K562 (cell line): ENCODE measurements around the gene CCDC78. TPM values are rescaled to one million over a fixed set of nuclear protein-coding genes. Genes with fewer than 3 reads are reported as not detected.

Experiments used
- ATF2 ChIP-seq: sonication (generic); formaldehyde crosslinking; IDR thresholded peaks from 2 replicates; pipeline ENCODE4 v1.8.1; 2022; ENCODE audit warnings: missing genetic modification reagents
- DMBX1 ChIP-seq: fragments of 250-450 bp; sonication (Bioruptor Pico); IDR thresholded peaks from 2 replicates; pipeline ENCODE4 v1.8.0; 2022; ENCODE audit warnings: inconsistent platforms, mild to moderate bottlenecking, moderate library complexity, borderline replicate concordance
- E2F4 ChIP-seq: sonication (generic); formaldehyde crosslinking; IDR thresholded peaks from 2 replicates; pipeline ENCODE4 v1.8.0; 2022; ENCODE audit warnings: mild to moderate bottlenecking, low read depth, missing genetic modification reagents
- EWSR1 ChIP-seq: fragments of 450-650 bp; IDR thresholded peaks from 2 replicates; pipeline ENCODE4 v1.6.1; 2018; ENCODE audit warnings: borderline replicate concordance, mild to moderate bottlenecking, low read depth, moderate library complexity; ENCODE audit not compliant: partially characterized antibody
- EZH2 ChIP-seq: IDR thresholded peaks from 2 replicates; pipeline ENCODE4 v1.6.1; 2012; ENCODE audit warnings: low read depth, mild to moderate bottlenecking, inconsistent platforms, low read length, borderline replicate concordance
- HDAC8 ChIP-seq: fragments of 450-650 bp; IDR thresholded peaks from 2 replicates; pipeline ENCODE4 v1.6.1; 2016; ENCODE audit warnings: mild to moderate bottlenecking, missing genetic modification characterization, moderate library complexity, missing compliant biosample characterization
- NR2F6 ChIP-seq: fragments of 450-650 bp; formaldehyde crosslinking; IDR thresholded peaks from 2 replicates; pipeline ENCODE4 v1.4.0; 2020; ENCODE audit warnings: mild to moderate bottlenecking
- RBM15 ChIP-seq: fragments of 200-400 bp; formaldehyde crosslinking; IDR thresholded peaks from 2 replicates; pipeline ENCODE4 v1.6.1; 2018; ENCODE audit warnings: mild to moderate bottlenecking, low read length, moderate library complexity; ENCODE audit not compliant: insufficient read depth
- RFX5 ChIP-seq: IDR thresholded peaks from 2 replicates; pipeline ENCODE4 v1.6.1; 2011; ENCODE audit warnings: low read depth, mild to moderate bottlenecking, improper control_type of control experiment, low read length
- TCF7 ChIP-seq: sonication (generic); IDR thresholded peaks from 2 replicates; pipeline ENCODE4 v1.6.1; 2016; ENCODE audit warnings: antibody characterized with exemption, borderline replicate concordance
- ZNF121 ChIP-seq: sonication (generic); formaldehyde crosslinking; conservative IDR thresholded peaks from 2 replicates; pipeline ENCODE4 v1.8.0; 2022; ENCODE audit warnings: missing genetic modification reagents
- ZNF133 ChIP-seq: fragments of 250-450 bp; sonication (Bioruptor Pico); IDR thresholded peaks from 2 replicates; pipeline ENCODE4 v1.4.0; 2020; ENCODE audit warnings: mild to moderate bottlenecking
- ZNF408 ChIP-seq: fragments of 250-450 bp; sonication (Bioruptor Pico); IDR thresholded peaks from 2 replicates; pipeline ENCODE4 v1.4.0; 2020; ENCODE audit warnings: low read depth, mild to moderate bottlenecking, moderate library complexity
- polyA plus RNA-seq, 8 experiments: library from polyadenylated mRNA; depleted of rRNA in 4 of 8; stranded (reverse) in 5 of 8; unstranded in 3 of 8; fragments of >200 nt; fragmentation: Nextera tagmentation in 2 of 8; fragmentation: Illumina TruSeq in 1 of 8; extraction: Ambion mirVana in 2 of 8; extraction: Trizol in 1 of 8; gene quantifications; 2 replicates each; pipeline versions ENCODE4 v1.2.1 to v1.2.3, GENCODE V29; 2011 to 2014; ENCODE audit warnings: inconsistent platforms in 1 of 8, missing spikeins in 1 of 8
- total RNA-seq, 7 experiments: library from RNA; depleted of rRNA in 6 of 7; stranded (reverse); fragments of >200 nt in 6 of 7; fragmentation: Illumina TruSeq in 2 of 7; extraction: Trizol in 2 of 7; gene quantifications; 2 replicates each; pipeline versions ENCODE4 v1.2.1 to v1.2.3, GENCODE V29; 2011 to 2021; ENCODE audit warnings: low replicate concordance in 1 of 7
- TF ChIP-seq, protein P1 (sequence below): fragments of 450-650 bp; IDR thresholded peaks from 2 replicates; pipeline ENCODE4 v1.6.1; 2016; ENCODE audit warnings: low read depth
- TF ChIP-seq, protein P2 (sequence below): fragments of 450-650 bp; formaldehyde crosslinking; IDR thresholded peaks from 2 replicates; pipeline ENCODE4 v1.4.0; 2020; ENCODE audit warnings: mild to moderate bottlenecking, mixed read lengths

CCDC78 gene
- total and polyA plus RNA-seq, 9 of the 15 experiments (the other 6 are each of a cell fraction or from before 2014, with no cell fraction given), result 0.24 to 17.7 (median 2.9) TPM

DNA sequence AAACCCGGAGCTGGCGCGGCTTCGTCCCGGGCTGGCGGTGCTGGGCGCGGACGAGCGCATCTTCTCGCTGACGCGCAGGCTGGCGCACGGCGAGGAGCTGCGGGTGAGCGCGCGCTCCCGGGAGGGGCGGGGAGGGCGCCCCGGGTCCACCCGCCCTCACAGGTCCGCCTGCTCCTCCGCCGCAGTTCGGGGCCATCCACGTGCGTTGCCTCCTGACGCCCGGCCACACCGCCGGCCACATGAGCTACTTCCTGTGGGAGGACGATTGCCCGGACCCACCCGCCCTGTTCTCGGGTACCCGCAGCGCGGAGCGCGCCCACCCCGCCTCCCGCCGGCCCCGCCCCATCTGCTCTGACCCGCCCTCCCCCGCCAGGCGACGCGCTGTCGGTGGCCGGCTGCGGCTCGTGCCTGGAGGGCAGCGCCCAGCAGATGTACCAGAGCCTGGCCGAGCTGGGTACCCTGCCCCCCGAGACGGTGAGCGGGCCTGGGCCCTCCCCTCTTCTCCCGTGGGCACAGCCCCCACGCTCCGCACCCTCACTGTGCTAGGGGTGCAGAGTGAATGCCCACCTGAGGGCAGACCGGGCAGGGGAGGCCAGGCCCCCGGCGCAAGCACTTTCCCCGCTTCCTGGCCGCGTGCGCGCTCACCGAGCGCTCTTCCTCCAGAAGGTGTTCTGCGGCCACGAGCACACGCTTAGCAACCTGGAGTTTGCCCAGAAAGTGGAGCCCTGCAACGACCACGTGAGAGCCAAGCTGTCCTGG, 2.1 kb upstream of the CCDC78 start (continued):
- TF ChIP-seq E2F4 (CRISPR knock-in tag), result no peak
- no peak for TF ChIP-seq NR2F6
- TF ChIP-seq ATF2 (CRISPR knock-in tag), result peak; percentile 38; the same call in 1 of the 2 replicates
- TF ChIP-seq TCF7, result no peak
- no peak for TF ChIP-seq HDAC8 (tag)
- no peak for TF ChIP-seq ZNF133 (CRISPR knock-in tag)
- TF ChIP-seq ZNF408 (CRISPR knock-in tag), result no peak
- TF ChIP-seq, protein P1, sequence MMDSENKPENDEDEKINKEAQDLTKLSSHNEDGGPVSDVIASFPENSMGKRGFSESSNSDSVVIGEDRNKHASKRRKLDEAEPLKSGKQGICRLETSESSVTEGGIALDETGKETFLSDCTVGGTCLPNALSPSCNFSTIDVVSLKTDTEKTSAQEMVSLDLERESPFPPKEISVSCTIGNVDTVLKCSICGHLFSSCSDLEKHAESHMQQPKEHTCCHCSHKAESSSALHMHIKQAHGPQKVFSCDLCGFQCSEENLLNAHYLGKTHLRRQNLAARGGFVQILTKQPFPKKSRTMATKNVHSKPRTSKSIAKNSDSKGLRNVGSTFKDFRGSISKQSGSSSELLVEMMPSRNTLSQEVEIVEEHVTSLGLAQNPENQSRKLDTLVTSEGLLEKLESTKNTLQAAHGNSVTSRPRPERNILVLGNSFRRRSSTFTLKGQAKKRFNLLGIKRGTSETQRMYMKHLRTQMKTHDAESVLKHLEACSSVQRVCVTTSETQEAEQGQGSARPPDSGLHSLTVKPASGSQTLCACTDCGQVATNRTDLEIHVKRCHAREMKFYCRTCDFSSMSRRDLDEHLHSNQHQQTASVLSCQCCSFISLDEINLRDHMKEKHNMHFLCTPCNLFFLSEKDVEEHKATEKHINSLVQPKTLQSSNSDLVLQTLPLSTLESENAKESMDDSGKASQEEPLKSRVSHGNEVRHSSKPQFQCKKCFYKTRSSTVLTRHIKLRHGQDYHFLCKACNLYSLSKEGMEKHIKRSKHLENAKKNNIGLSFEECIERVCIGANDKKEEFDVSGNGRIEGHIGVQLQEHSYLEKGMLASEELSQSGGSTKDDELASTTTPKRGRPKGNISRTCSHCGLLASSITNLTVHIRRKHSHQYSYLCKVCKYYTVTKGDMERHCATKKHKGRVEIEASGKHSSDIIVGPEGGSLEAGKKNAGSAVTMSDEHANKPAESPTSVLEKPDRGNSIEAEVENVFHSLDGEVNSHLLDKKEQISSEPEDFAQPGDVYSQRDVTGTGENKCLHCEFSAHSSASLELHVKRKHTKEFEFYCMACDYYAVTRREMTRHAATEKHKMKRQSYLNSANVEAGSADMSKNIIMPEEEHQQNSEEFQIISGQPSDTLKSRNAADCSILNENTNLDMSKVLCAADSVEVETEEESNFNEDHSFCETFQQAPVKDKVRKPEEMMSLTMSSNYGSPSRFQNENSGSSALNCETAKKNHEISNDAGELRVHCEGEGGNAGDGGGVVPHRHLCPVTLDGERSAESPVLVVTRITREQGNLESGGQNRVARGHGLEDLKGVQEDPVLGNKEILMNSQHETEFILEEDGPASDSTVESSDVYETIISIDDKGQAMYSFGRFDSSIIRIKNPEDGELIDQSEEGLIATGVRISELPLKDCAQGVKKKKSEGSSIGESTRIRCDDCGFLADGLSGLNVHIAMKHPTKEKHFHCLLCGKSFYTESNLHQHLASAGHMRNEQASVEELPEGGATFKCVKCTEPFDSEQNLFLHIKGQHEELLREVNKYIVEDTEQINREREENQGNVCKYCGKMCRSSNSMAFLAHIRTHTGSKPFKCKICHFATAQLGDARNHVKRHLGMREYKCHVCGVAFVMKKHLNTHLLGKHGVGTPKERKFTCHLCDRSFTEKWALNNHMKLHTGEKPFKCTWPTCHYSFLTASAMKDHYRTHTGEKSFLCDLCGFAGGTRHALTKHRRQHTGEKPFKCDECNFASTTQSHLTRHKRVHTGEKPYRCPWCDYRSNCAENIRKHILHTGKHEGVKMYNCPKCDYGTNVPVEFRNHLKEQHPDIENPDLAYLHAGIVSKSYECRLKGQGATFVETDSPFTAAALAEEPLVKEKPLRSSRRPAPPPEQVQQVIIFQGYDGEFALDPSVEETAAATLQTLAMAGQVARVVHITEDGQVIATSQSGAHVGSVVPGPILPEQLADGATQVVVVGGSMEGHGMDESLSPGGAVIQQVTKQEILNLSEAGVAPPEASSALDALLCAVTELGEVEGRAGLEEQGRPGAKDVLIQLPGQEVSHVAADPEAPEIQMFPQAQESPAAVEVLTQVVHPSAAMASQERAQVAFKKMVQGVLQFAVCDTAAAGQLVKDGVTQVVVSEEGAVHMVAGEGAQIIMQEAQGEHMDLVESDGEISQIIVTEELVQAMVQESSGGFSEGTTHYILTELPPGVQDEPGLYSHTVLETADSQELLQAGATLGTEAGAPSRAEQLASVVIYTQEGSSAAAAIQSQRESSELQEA, result no peak
- TF ChIP-seq EWSR1, result no peak
- no peak for TF ChIP-seq RFX5
- TF ChIP-seq, protein P2, sequence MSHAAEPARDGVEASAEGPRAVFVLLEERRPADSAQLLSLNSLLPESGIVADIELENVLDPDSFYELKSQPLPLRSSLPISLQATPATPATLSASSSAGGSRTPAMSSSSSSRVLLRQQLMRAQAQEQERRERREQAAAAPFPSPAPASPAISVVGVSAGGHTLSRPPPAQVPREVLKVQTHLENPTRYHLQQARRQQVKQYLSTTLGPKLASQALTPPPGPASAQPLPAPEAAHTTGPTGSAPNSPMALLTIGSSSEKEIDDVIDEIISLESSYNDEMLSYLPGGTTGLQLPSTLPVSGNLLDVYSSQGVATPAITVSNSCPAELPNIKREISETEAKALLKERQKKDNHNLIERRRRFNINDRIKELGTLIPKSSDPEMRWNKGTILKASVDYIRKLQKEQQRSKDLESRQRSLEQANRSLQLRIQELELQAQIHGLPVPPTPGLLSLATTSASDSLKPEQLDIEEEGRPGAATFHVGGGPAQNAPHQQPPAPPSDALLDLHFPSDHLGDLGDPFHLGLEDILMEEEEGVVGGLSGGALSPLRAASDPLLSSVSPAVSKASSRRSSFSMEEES (CRISPR knock-in tag), result no peak
- no peak for TF ChIP-seq EZH2
- no peak for TF ChIP-seq ZNF121 (CRISPR knock-in tag)
- TF ChIP-seq DMBX1, result 0 out of 2 replicates have a peak, but pooled peaks have one; percentile 25
- no peak for TF ChIP-seq RBM15
